KG1 (cell line): Measurements from ENCODE around the gene CNTN4.

Experiments used
- DNase-seq: peaks from one replicate; lab custom pipeline; 2025; lab: John Stamatoyannopoulos, UW

The CNTN4 gene

GRCh38 chr3:2392981-2393380, 294.3 kb downstream of the CNTN4 start:
- DNase-seq = no peak

GRCh38 chr3:2415083-2415482, 316.4 kb downstream of the CNTN4 start:
- DNase-seq = no peak

GRCh38 chr3:2420919-2421318, 322.3 kb downstream of the CNTN4 start:
- no peak for DNase-seq

GRCh38 chr3:2423143-2423542, 324.5 kb downstream of the CNTN4 start:
- no peak for DNase-seq

GRCh38 chr3:2441558-2441957, 342.9 kb downstream of the CNTN4 start:
- DNase-seq = no peak

- no peak for DNase-seq
Measured at GRCh38 chr3:2446146-2446545, 347.5 kb downstream of the CNTN4 start.

- DNase-seq = no peak
Measured at GRCh38 chr3:2452249-2452648, 353.6 kb downstream of the CNTN4 start.

- no peak for DNase-seq
Measured at GRCh38 chr3:2454865-2455264, 356.2 kb downstream of the CNTN4 start.

- no peak for DNase-seq
Measured at GRCh38 chr3:2456788-2457187, 358.1 kb downstream of the CNTN4 start.

- no peak for DNase-seq
Measured at GRCh38 chr3:2458816-2459215, 360.1 kb downstream of the CNTN4 start.

- no peak for DNase-seq
Measured at GRCh38 chr3:2465842-2466241, 367.2 kb downstream of the CNTN4 start.

GRCh38 chr3:2468816-2469215, 370.1 kb downstream of the CNTN4 start:
- DNase-seq = no peak

GRCh38 chr3:2476996-2477395, 378.3 kb downstream of the CNTN4 start:
- no peak for DNase-seq

- DNase-seq = no peak
Measured at GRCh38 chr3:2477620-2478019, 379.0 kb downstream of the CNTN4 start.

GRCh38 chr3:2484162-2485026, 385.7 kb downstream of the CNTN4 start:
- DNase-seq = no peak

- no peak for DNase-seq
Measured at GRCh38 chr3:2485027-2485375, 386.3 kb downstream of the CNTN4 start.

- no peak for DNase-seq
Measured at GRCh38 chr3:2495746-2496145, 397.1 kb downstream of the CNTN4 start.

- no peak for DNase-seq
Measured at GRCh38 chr3:2504912-2505311, 406.2 kb downstream of the CNTN4 start.

- DNase-seq = no peak
Measured at GRCh38 chr3:2506776-2507175, 408.1 kb downstream of the CNTN4 start.

- DNase-seq = no peak
Measured at GRCh38 chr3:2510591-2511145, 412.0 kb downstream of the CNTN4 start.

- no peak for DNase-seq
Measured at GRCh38 chr3:2511356-2511755, 412.7 kb downstream of the CNTN4 start.

GRCh38 chr3:2512881-2513280, 414.2 kb downstream of the CNTN4 start:
- DNase-seq = no peak

- no peak for DNase-seq
Measured at GRCh38 chr3:2513986-2514385, 415.3 kb downstream of the CNTN4 start.
